MG63 (cell line): ENCODE data around the gene TENM4. TPM values are rescaled to one million over a fixed set of nuclear protein-coding genes. Genes with fewer than 3 reads are reported as not detected.

Experiments used
- DNase-seq: peaks from one replicate; pipeline ENCODE4 v3.0.0-alpha.2; 2020
- H3K27me3 ChIP-seq: fragments of 250-450 bp; sonication (Bioruptor Pico); 2 replicates; pipeline ENCODE4 v1.5.1; 2020; ENCODE audit warnings: mild to moderate bottlenecking, moderate library complexity
- H3K36me3 ChIP-seq: fragments of 250-450 bp; sonication (Bioruptor Pico); 2 replicates; pipeline ENCODE4 v1.5.1; 2020; ENCODE audit warnings: mild to moderate bottlenecking, moderate library complexity
- H3K4me3 ChIP-seq: fragments of 250-450 bp; sonication (Bioruptor Pico); 2 replicates; pipeline ENCODE4 v1.5.1; 2020; ENCODE audit warnings: mild to moderate bottlenecking, moderate library complexity
- H3K9me3 ChIP-seq: fragments of 250-450 bp; sonication (Bioruptor Pico); 2 replicates; pipeline ENCODE4 v1.5.1; 2020; ENCODE audit warnings: mild to moderate bottlenecking, moderate library complexity
- total RNA-seq: library from RNA; depleted of rRNA; stranded (reverse); fragments of >200 nt; shearing (Covaris generic); gene quantifications from 2 replicates; pipeline ENCODE4 v1.2.3, GENCODE V29; 2014; ENCODE audit warnings: low replicate concordance

TENM4 gene
- total RNA-seq, 1 experiment from 2014 or later: not detected

DNA sequence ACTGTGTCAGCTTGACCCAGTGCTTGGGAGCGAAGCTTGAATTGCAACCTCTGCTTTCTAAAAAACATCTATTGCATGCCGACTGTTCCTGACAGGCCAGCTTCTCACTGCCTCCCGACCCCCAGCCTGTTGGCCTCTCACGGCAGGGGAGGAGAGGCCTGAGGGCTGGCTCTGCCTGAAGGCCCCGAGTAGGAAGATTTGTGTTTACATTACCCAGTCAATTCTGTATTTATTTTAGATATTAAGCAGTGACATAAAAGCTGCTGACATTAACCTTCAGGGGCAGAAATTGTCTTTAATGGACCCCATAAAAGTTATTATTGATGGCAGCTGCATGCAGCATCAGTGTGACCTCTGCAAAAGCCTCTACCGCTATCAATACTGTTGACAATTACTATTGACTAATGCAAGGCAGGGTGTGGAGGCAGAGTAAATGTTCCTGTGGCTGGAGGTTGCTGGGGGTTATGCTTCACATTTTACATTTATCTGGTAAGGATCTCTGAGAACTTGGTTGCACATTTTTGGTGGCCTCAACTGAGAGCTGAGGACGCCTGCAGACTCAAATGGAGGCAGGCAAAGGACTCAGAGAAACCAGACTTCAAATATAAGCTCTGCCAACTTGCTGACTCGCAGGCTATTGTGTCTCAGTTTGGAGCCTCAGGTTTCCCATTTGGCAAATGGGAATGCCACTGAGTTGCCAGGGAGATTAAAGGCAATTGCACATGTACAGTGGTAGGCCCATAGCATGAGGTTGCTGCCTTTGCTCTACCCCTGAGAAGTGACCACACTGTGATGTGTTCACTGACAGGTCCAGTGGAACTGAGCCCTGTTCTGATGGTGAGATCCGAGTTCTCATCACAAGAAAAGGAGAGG is 380.5 kb downstream of the TENM4 start:
- Histone ChIP-seq H3K36me3 (no peaks in the 10 kb centered on the region), H3K27me3 (no peaks in the 10 kb centered on the region), H3K4me3 (no peak overlapping the region), H3K9me3 (no peaks in the 10 kb centered on the region)
- DNase-seq: peak; percentile 38

- no peaks in the 10 kb centered on the region for H3K9me3 ChIP-seq
- no peak for DNase-seq
- no peak overlapping the region for H3K4me3 ChIP-seq
- H3K36me3 ChIP-seq: no peaks in the 10 kb centered on the region
- H3K27me3 ChIP-seq: no peaks in the 10 kb centered on the region
Measured at GRCh38 chr11:79059141-79059540, 381.7 kb downstream of the TENM4 start.

DNA sequence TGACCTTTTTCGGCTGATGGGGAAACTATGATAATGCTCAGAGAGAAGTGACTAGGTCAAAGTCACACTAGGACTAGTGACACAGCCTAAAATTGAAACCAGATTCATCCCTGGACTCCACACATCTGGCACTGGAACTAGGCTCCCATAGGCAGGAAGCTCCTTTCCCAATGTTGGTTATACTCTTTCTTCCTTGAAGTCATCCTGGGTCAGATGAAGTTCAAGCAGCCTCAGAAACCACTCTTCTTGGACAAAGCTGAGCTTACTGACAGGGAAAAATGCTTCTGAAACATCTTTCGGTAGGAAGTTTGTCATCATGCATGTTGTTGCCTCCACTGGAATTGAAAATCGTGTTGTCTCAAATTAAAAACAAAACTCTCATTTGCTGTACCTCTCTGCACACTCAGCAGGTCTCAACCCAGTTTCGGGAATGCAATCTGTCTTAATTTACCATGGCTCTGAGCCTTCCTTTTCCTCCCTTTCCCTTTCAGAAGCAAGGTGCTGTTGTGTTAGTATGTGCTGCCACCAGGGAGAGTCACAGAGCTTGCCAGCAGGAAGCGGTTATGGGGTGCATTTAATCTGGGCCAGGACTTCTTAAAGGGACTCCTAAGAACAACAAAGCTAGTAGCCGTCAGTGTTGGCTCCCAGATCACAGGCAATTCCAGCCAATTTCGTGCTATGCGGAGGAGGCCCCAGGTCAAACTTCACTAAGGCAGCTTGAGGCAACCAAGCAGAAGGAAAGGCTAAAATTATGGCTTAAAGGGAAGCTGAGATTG is 384.8 kb downstream of the TENM4 start:
- no peak overlapping the region for H3K4me3 ChIP-seq
- peak; percentile 64 for DNase-seq
- H3K36me3 ChIP-seq: no peaks in the 10 kb centered on the region
- no peaks in the 10 kb centered on the region for H3K27me3 ChIP-seq
- H3K9me3 ChIP-seq: no peaks in the 10 kb centered on the region

GRCh38 chr11:79054636-79055035 is 386.2 kb downstream of the TENM4 start:
- Histone ChIP-seq H3K27me3 (no peaks in the 10 kb centered on the region), H3K36me3 (no peaks in the 10 kb centered on the region), H3K4me3 (no peak overlapping the region), H3K9me3 (no peaks in the 10 kb centered on the region)
- peak; percentile 81 for DNase-seq

GRCh38 chr11:79052544-79052943 is 388.3 kb downstream of the TENM4 start:
- Histone ChIP-seq H3K27me3 (no peaks in the 10 kb centered on the region), H3K4me3 (no peak overlapping the region)

DNA sequence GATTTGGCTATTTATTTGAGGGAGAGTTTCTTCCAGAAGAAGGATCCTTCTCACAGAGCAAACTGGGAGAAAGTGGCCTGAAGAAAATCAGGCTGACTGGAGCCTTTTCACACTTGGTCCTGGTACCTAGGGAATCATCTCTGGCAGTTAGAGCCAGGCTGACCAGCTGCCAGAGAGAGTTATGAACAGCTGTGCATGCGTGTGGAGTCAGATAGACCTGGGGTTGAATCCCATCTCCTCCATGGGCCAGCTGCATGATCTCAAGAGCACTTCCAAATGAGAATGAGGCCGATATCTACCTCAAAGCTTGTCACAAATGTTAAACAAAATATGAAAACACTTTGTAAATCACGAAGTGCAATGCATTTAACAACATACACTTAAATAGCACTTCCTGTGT is 390.0 kb downstream of the TENM4 start:
- Histone ChIP-seq H3K36me3 (no peaks in the 10 kb centered on the region), H3K27me3 (no peaks in the 10 kb centered on the region), H3K9me3 (no peaks in the 10 kb centered on the region), H3K4me3 (no peak overlapping the region)
- no peak for DNase-seq

More at GRCh38 chr11:79052544-79052943, 388.3 kb downstream of the TENM4 start:
- DNase-seq: no peak
- no peaks in the 10 kb centered on the region for H3K9me3 ChIP-seq
- no peaks in the 10 kb centered on the region for H3K36me3 ChIP-seq

- H3K36me3 ChIP-seq: no peaks in the 10 kb centered on the region
- no peaks in the 10 kb centered on the region for H3K9me3 ChIP-seq
- no peak overlapping the region for H3K4me3 ChIP-seq
- H3K27me3 ChIP-seq: no peaks in the 10 kb centered on the region
- no peak for DNase-seq
Measured at GRCh38 chr11:79049741-79050179, 391.1 kb downstream of the TENM4 start.

DNA sequence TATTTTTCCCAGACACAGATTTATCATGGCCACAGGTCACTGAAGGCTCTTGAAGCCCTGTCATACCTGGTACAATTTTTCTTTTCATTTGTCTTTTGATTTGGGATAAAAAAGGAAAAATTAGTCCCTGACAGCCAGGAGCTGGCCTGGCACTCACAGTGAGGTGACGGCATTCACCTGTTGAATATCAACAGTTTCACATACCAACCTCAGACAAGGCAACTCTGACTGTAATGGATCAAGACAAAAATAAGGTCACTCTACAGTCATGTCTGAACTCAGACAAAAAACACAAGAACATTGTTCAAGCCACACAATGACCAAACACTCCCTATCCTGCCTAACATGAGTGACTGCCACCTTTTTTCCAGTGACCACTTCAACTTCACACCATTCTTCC is 392.9 kb downstream of the TENM4 start:
- H3K4me3 ChIP-seq: no peak overlapping the region
- H3K27me3 ChIP-seq: no peaks in the 10 kb centered on the region
- H3K36me3 ChIP-seq: no peaks in the 10 kb centered on the region
- no peaks in the 10 kb centered on the region for H3K9me3 ChIP-seq
- no peak for DNase-seq

GRCh38 chr11:79047321-79047720 is 393.5 kb downstream of the TENM4 start:
- Histone ChIP-seq H3K4me3 (no peak overlapping the region), H3K27me3 (no peaks in the 10 kb centered on the region), H3K36me3 (no peaks in the 10 kb centered on the region), H3K9me3 (no peaks in the 10 kb centered on the region)
- no peak for DNase-seq

- Histone ChIP-seq H3K36me3 (no peaks in the 10 kb centered on the region), H3K9me3 (no peaks in the 10 kb centered on the region), H3K27me3 (no peaks in the 10 kb centered on the region), H3K4me3 (no peak overlapping the region)
- no peak for DNase-seq
Measured at GRCh38 chr11:79046366-79046765, 394.5 kb downstream of the TENM4 start.

GRCh38 chr11:79045800-79046304 is 395.0 kb downstream of the TENM4 start:
- no peaks in the 10 kb centered on the region for H3K27me3 ChIP-seq
- H3K36me3 ChIP-seq: no peaks in the 10 kb centered on the region
- DNase-seq: peak; percentile 47
- no peak overlapping the region for H3K4me3 ChIP-seq
- H3K9me3 ChIP-seq: no peaks in the 10 kb centered on the region

- H3K4me3 ChIP-seq: no peak overlapping the region
- no peak for DNase-seq
- H3K36me3 ChIP-seq: no peaks in the 10 kb centered on the region
- H3K27me3 ChIP-seq: no peaks in the 10 kb centered on the region
- H3K9me3 ChIP-seq: peaks cover 2% of the 10 kb centered on the region; the same call in 1 of the 2 replicates
Measured at GRCh38 chr11:79045018-79045799, 395.6 kb downstream of the TENM4 start.

GRCh38 chr11:79044201-79044600 is 396.6 kb downstream of the TENM4 start:
- no peak for DNase-seq
- H3K27me3 ChIP-seq: no peaks in the 10 kb centered on the region
- H3K36me3 ChIP-seq: no peaks in the 10 kb centered on the region
- H3K9me3 ChIP-seq: peaks cover 5% of the 10 kb centered on the region; the same call in 1 of the 2 replicates
- H3K4me3 ChIP-seq: no peak overlapping the region

- peaks cover 5% of the 10 kb centered on the region; the same call in 1 of the 2 replicates for H3K9me3 ChIP-seq
- H3K27me3 ChIP-seq: no peaks in the 10 kb centered on the region
- no peaks in the 10 kb centered on the region for H3K36me3 ChIP-seq
- DNase-seq: no peak
- no peak overlapping the region for H3K4me3 ChIP-seq
Measured at GRCh38 chr11:79043726-79044125, 397.1 kb downstream of the TENM4 start.

- Histone ChIP-seq H3K9me3 (peaks cover 5% of the 10 kb centered on the region; the same call in 1 of the 2 replicates), H3K36me3 (no peaks in the 10 kb centered on the region), H3K27me3 (no peaks in the 10 kb centered on the region), H3K4me3 (no peak overlapping the region)
- no peak for DNase-seq
Measured at GRCh38 chr11:79042824-79043223, 398.0 kb downstream of the TENM4 start.

- Histone ChIP-seq H3K36me3 (no peaks in the 10 kb centered on the region), H3K9me3 (peaks cover 5% of the 10 kb centered on the region; the same call in 1 of the 2 replicates), H3K27me3 (no peaks in the 10 kb centered on the region), H3K4me3 (no peak overlapping the region)
- DNase-seq: peak; percentile 63
Measured at GRCh38 chr11:79040348-79040747, 400.5 kb downstream of the TENM4 start.
